Eye (tissue), 1 donor: ENCODE data around the gene KIF1B.

Source experiments
- DNase-seq: peaks from one replicate; pipeline ENCODE4 v3.0.0-alpha.2; 2015

KIF1B gene

GRCh38 chr1:10287023-10287645 is 76.8 kb downstream of the KIF1B start:
- no peak for DNase-seq

- DNase-seq, result no peak
Observed at GRCh38 chr1:10288029-10288615, 77.8 kb downstream of the KIF1B start.

- no peak for DNase-seq
Observed at GRCh38 chr1:10291705-10292104, 81.3 kb downstream of the KIF1B start.

GRCh38 chr1:10292188-10292587 is 81.8 kb downstream of the KIF1B start:
- no peak for DNase-seq

GRCh38 chr1:10295481-10296085 is 85.2 kb downstream of the KIF1B start:
- peak; percentile 32 for DNase-seq

- no peak for DNase-seq
Observed at GRCh38 chr1:10299151-10299550, 88.8 kb downstream of the KIF1B start.

GRCh38 chr1:10302416-10302815 is 92.0 kb downstream of the KIF1B start:
- DNase-seq, result no peak

- no peak for DNase-seq
Observed at GRCh38 chr1:10304295-10304694, 93.9 kb downstream of the KIF1B start.

GRCh38 chr1:10306435-10306834 is 96.1 kb downstream of the KIF1B start:
- DNase-seq, result no peak

- no peak for DNase-seq
Observed at GRCh38 chr1:10308001-10308400, 97.6 kb downstream of the KIF1B start.

GRCh38 chr1:10309243-10310011 is 99.1 kb downstream of the KIF1B start:
- no peak for DNase-seq

GRCh38 chr1:10316752-10317151 is 106.4 kb downstream of the KIF1B start:
- no peak for DNase-seq

GRCh38 chr1:10319750-10320149 is 109.4 kb downstream of the KIF1B start:
- DNase-seq, result no peak

GRCh38 chr1:10320336-10320735 is 110.0 kb downstream of the KIF1B start:
- no peak for DNase-seq

- DNase-seq, result no peak
Observed at GRCh38 chr1:10322821-10323220, 112.5 kb downstream of the KIF1B start.

- no peak for DNase-seq
Observed at GRCh38 chr1:10324627-10325026, 114.3 kb downstream of the KIF1B start.

- no peak for DNase-seq
Observed at GRCh38 chr1:10325521-10325920, 115.2 kb downstream of the KIF1B start.

GRCh38 chr1:10326251-10326650 is 115.9 kb downstream of the KIF1B start:
- DNase-seq, result no peak

GRCh38 chr1:10328180-10328963 is 118.0 kb downstream of the KIF1B start:
- no peak for DNase-seq

GRCh38 chr1:10337436-10337835 is 127.1 kb downstream of the KIF1B start:
- DNase-seq, result no peak

- DNase-seq, result peak; percentile 65
Observed at GRCh38 chr1:10338047-10338446, 127.7 kb downstream of the KIF1B start.

GRCh38 chr1:10338611-10339010 is 128.2 kb downstream of the KIF1B start:
- no peak for DNase-seq

GRCh38 chr1:10339036-10339567 is 128.7 kb downstream of the KIF1B start:
- DNase-seq, result no peak
